SHP77 treated with DMSO at 0.1 percent for 48 hours (cell line): ENCODE results near the gene DGKQ.
"Not testable (repeated sequence)": the region's sequence is repeated elsewhere in the genome, so short reads cannot be mapped to it uniquely, and the experiment has no call there.

Experiments used
- DNase-seq: peaks from one replicate; lab custom pipeline; 2025; lab: John Stamatoyannopoulos, UW

Gene DGKQ

GRCh38 chr4:1009542-1010394, 36.4 kb upstream of the DGKQ start:
- no peak for DNase-seq

- DNase-seq, result no peak
These were observed 35.6 kb upstream of the DGKQ start for GRCh38 chr4:1008840-1009541.

- no peak for DNase-seq
These were observed 33.5 kb upstream of the DGKQ start for GRCh38 chr4:1006856-1007255.

- DNase-seq, result no peak
These were observed 31.5 kb upstream of the DGKQ start for GRCh38 chr4:1004557-1005485.

- DNase-seq, result no peak
These were observed 30.7 kb upstream of the DGKQ start for GRCh38 chr4:1004071-1004418.

- no peak for DNase-seq
These were observed 30.1 kb upstream of the DGKQ start for GRCh38 chr4:1003271-1004070.

- no peak for DNase-seq
These were observed 29.4 kb upstream of the DGKQ start for GRCh38 chr4:1002631-1003251.

- DNase-seq, result no peak
These were observed 28.8 kb upstream of the DGKQ start for GRCh38 chr4:1002131-1002630.

GRCh38 chr4:1001561-1002130, 28.3 kb upstream of the DGKQ start:
- no peak for DNase-seq

- no peak for DNase-seq
These were observed 27.4 kb upstream of the DGKQ start for GRCh38 chr4:1000686-1001260.

GRCh38 chr4:999882-1000425, 26.6 kb upstream of the DGKQ start:
- no peak for DNase-seq

GRCh38 chr4:999240-999863, 26.0 kb upstream of the DGKQ start:
- not testable (repeated sequence) for DNase-seq

- DNase-seq, result no peak
These were observed 24.8 kb upstream of the DGKQ start for GRCh38 chr4:998096-998691.

- DNase-seq, result no peak
These were observed 24.2 kb upstream of the DGKQ start for GRCh38 chr4:997375-998071.

- DNase-seq, result no peak
These were observed 23.6 kb upstream of the DGKQ start for GRCh38 chr4:996997-997374.

GRCh38 chr4:996030-996996, 22.9 kb upstream of the DGKQ start:
- no peak for DNase-seq

GRCh38 chr4:995311-996026, 22.1 kb upstream of the DGKQ start:
- DNase-seq, result no peak
